Thymus (tissue), 11 donors: ENCODE results near the gene SLCO1B3. TPM values are rescaled to one million over a fixed set of nuclear protein-coding genes. Genes with fewer than 3 reads are reported as not detected.
A peak's percentile ranks its signal among the peaks of the same experiment; 100 is the strongest.

Source experiments
- DNase-seq, 9 donors: peaks; one replicate each; pipeline ENCODE4 v3.0.0-alpha.2; 2013; ENCODE audit warnings: low spot score in 9 of 9, low read depth in 6 of 9, missing footprints in 1 of 9
- H3K27ac ChIP-seq, 2 donors: one replicate each; pipeline ENCODE4 v1.5.1; 2013; ENCODE audit warnings: control low read depth in 1 of 2, low read depth in 1 of 2, low read length in 1 of 2, mild to moderate bottlenecking in 1 of 2, moderate library complexity in 1 of 2
- H3K27me3 ChIP-seq, 2 donors: one replicate each; pipeline ENCODE4 v1.5.1; 2013; ENCODE audit warnings: low read length in 1 of 2; ENCODE audit not compliant: control insufficient read depth in 2 of 2, insufficient read depth in 1 of 2
- H3K36me3 ChIP-seq, 2 donors: one replicate each; pipeline ENCODE4 v1.5.1; 2013; ENCODE audit warnings: low read length in 1 of 2, mild to moderate bottlenecking in 1 of 2, moderate library complexity in 1 of 2; ENCODE audit not compliant: control insufficient read depth in 2 of 2, insufficient read depth in 2 of 2
- H3K4me1 ChIP-seq, 2 donors: one replicate each; pipeline ENCODE4 v1.5.1; 2013; ENCODE audit warnings: low read length in 2 of 2; ENCODE audit not compliant: control insufficient read depth in 2 of 2, insufficient read depth in 2 of 2
- H3K4me3 ChIP-seq, 2 donors: one replicate each; pipeline ENCODE4 v1.5.1; 2013; ENCODE audit warnings: low read length in 2 of 2, control low read depth in 1 of 2, mild to moderate bottlenecking in 1 of 2
- H3K9me3 ChIP-seq, 2 donors: one replicate each; pipeline ENCODE4 v1.5.1; 2013; ENCODE audit warnings: low read length in 1 of 2, mild to moderate bottlenecking in 1 of 2; ENCODE audit not compliant: control insufficient read depth in 2 of 2, insufficient read depth in 1 of 2
- WGBS: extraction: QIAGEN DNeasy Blood & Tissue Kit; methylation state at CpG from one replicate; pipeline ENCODE4 v1.1.7; 2013; 5-methylcytosine and 5-hydroxymethylcytosine counted together
- polyA plus RNA-seq: library from polyadenylated mRNA; stranded (reverse); fragments of 200-250 nt; gene quantifications from one replicate; pipeline ENCODE4 v1.2.3, GENCODE V29; 2013
- total RNA-seq: library from RNA; stranded (reverse); fragments of 120-200 nt; gene quantifications from one replicate; pipeline ENCODE4 v1.2.4, GENCODE V29; 2013
- donor health status: healthy.

The SLCO1B3 gene
- total and polyA plus RNA-seq, 2 donors: 0.11 TPM; not detected in 1

DNA sequence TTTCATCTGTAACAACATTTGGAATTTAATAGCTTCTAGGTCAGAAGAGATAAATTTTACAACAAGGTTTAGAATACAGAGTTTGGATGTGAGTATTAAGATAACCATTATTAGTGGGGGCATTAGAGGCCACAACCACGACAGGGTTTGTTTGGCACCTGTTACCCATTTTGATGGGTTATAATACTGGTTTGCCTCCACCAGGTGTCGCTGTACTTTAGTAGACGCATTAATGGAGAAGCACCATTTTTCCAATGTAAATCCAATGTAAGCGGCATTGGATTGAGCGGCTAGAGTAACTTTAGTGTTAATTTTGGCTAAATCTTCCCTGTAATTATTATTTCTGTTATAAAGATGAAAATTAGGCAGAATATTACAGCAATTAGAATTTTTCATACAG lies 136.2 kb downstream of the SLCO1B3 start:
- H3K4me3 ChIP-seq: no peak overlapping the region
- no peaks in the 10 kb centered on the region for H3K4me1 ChIP-seq
- no peak overlapping the region for H3K27ac ChIP-seq
- H3K36me3 ChIP-seq: no peaks in the 10 kb centered on the region
- DNase-seq: no peak
- no peaks in the 10 kb centered on the region for H3K27me3 ChIP-seq
- H3K9me3 ChIP-seq: peaks cover 1 to 9% of the 10 kb centered on the region in 2 donors
- WGBS: 61% methylated on average over 5 of the region's 5 CpGs

DNA sequence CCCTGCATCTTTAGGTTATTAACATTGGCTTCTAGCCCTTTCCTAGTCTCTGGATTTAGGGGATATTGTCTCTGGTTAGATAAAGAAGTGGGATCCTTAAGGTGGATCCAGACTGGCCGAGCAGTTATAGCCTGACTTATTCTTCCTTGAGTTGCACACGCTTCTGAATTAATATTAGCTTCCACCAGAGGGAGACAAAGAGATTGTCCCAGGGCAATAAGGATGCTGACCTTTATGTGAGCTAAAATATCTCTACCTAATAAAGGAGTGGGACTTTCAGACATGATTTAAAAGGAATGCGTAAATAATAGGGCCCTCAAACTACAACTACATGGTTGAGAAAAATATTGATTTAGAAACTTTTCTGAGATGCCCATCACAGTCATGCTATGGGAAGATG lies 139.7 kb downstream of the SLCO1B3 start:
- WGBS: 82% methylated on average over 3 of the region's 3 CpGs
- DNase-seq: peak in 2 of 9 donors; percentile 3 to 6
- H3K27me3 ChIP-seq: no peaks in the 10 kb centered on the region
- H3K9me3 ChIP-seq: no peaks in the 10 kb centered on the region
- H3K4me1 ChIP-seq: no peaks in the 10 kb centered on the region
- H3K27ac ChIP-seq: no peak overlapping the region
- no peak overlapping the region for H3K4me3 ChIP-seq
- no peaks in the 10 kb centered on the region for H3K36me3 ChIP-seq

GRCh38 chr12:20963303-20963702 lies 152.8 kb downstream of the SLCO1B3 start:
- Histone ChIP-seq H3K27me3 (no peaks in the 10 kb centered on the region), H3K27ac (no peak overlapping the region), H3K36me3 (no peaks in the 10 kb centered on the region), H3K9me3 (no peaks in the 10 kb centered on the region), H3K4me1 (no peaks in the 10 kb centered on the region), H3K4me3 (no peak overlapping the region)
- WGBS: 85% methylated on average over 2 of the region's 2 CpGs
- DNase-seq: no peak

DNA sequence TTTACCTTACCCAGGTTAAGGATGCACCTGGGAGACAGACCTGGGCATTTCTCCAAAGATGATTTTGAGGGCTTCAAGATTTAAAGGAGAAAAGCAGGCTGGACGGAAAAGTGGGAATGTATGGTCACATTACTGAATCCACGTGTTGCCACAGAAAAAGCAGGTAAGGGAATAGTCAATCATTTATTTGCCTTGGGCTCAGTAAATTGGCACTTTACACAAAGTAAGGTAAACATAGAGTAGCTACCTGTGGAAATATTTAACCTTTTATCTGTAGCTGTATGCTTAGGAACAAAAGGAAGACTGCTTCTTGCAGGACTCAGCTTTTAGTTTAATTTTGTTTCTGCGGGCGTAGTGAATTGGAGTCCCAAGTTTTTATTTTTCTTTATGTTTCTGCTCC lies 153.3 kb downstream of the SLCO1B3 start:
- no peaks in the 10 kb centered on the region for H3K4me1 ChIP-seq
- 81% methylated on average over 4 of the region's 4 CpGs for WGBS
- no peak overlapping the region for H3K4me3 ChIP-seq
- no peaks in the 10 kb centered on the region for H3K27me3 ChIP-seq
- H3K36me3 ChIP-seq: no peaks in the 10 kb centered on the region
- no peak overlapping the region for H3K27ac ChIP-seq
- no peak for DNase-seq
- no peaks in the 10 kb centered on the region for H3K9me3 ChIP-seq

Other genes starting within 250 kb of the SLCO1B3 start
- gene SLCO1C1, start 115.4 kb upstream of the SLCO1B3 start, total RNA-seq: 0.14 TPM
- gene SLCO1C1, start 115.4 kb upstream of the SLCO1B3 start, polyA plus RNA-seq: 0.25 TPM